ENCODE results near the gene FABP2.
"Not testable (repeated sequence)": the region's sequence is repeated elsewhere in the genome, so short reads cannot be mapped to it uniquely, and the experiment has no call there.

The FABP2 gene
- total RNA-seq = 0 reads per million in 3 experiments

GRCh38 chr4:119321921-119322687 is at the start of gene FABP2:
Gene FABP2 (minus strand): TSS chr4:119322138. CDS start chr4:119322102, 36 bp downstream.
- no peak for DNase-seq

GRCh38 chr4:119370951-119371683 is 49.2 kb upstream of the FABP2 start:
- not testable (repeated sequence) for DNase-seq

DNA sequence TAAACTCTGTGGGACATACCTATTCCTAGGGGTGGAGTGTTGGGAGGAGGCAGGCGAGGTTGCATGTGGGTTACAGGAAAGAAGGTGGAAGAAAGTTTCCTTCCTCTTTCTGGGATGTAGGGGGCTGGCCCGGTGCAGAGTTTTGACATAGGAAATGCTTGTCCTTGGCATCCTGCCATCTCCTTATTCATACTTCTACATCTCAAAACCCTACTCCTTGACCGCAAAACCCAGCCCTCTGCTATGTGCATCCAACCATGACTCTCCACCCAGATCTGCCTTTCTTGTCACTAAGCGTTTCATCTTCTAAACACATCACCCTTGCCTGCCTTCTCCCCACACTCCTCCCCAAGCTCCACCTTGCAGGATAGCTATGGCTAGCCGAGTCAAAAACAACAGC is 48.5 kb upstream of the FABP2 start:
- peak; percentile 79 for DNase-seq

DNA sequence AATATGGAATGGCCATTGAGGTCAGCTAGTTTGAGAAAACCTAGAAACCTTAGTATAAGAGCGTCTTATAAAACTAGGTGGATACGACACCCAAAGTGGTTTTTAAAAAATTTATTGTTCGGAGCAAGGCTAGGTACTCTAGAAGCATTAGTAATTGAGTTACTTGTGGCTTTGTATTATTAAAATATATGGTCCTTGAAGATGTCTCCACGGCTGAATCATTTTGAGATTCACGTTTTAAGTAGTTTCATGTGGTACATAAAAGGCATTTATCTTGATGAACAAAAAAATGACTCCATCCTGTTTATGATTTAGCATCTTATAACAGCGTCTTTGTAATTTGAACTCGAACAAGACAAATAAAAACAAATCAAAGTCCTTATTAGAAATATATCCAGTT is 44.9 kb upstream of the FABP2 start:
- not testable (repeated sequence) for DNase-seq

GRCh38 chr4:119364203-119364602 is 42.3 kb upstream of the FABP2 start:
- not testable (repeated sequence) for DNase-seq

GRCh38 chr4:119363372-119363771 is 41.4 kb upstream of the FABP2 start:
- DNase-seq = peak; percentile 28

GRCh38 chr4:119362413-119362812 is 40.5 kb upstream of the FABP2 start:
- not testable (repeated sequence) for DNase-seq

DNA sequence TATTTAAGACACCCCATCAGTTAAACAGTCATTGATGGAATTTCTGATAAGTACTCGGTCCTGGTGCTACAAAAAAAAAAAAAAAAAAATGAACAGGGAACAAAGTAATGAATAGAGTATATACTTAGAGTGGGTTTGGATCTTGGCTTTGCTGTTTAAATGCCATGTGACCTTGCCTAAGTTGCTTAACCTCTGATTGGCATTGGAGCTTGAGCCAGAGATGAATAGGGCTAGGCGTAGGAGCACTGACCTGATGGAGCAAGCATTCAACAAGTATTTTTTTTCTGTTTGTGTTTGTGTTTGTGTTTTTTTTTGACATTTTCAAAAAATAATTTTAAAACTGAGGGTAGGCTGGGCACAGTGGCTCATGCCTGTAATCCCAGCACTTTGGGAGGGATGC is 37.9 kb upstream of the FABP2 start:
- DNase-seq = not testable (repeated sequence)

GRCh38 chr4:119356796-119357195 is 34.9 kb upstream of the FABP2 start:
- DNase-seq = not testable (repeated sequence)

GRCh38 chr4:119356041-119356440 is 34.1 kb upstream of the FABP2 start:
- not testable (repeated sequence) for DNase-seq

DNA sequence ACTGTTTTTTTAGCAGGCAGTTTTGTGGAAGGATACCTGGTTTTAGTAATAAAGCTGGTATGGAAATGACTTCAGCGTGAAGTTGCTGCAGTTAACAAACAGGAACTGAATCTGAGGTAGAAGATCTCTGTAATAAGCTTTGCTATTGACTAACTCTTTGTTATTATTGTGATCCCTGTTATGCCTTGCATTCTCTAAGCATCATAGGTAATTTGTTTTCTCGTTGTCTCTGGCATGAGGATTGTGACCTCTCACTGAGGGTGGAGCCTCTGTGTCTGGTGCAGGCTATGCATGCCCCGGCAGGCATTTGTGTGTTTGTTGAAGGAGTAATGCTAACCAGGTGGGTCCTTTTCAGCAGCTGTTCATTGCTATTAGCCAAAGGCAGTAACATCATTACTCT is 31.4 kb upstream of the FABP2 start:
- not testable (repeated sequence) for DNase-seq

DNA sequence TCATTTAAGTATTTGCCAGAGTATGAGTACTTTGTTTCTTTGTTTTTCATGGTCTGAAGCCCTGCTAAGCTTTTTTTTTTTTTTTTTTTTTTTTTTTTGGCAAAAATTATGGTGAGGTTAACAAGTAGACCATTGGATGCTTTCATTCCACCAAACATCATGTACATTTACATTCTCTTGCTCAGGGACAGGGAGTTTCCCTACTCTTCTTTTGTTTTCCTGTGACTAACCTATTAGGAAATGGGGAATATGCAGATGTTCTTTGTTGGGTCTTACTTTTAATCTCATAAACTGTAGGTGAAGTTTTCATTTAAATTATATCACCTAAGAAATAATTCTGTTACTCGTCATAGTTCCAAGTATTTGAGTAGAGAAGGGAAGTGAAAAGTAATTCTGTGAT is 26.2 kb upstream of the FABP2 start:
- DNase-seq = not testable (repeated sequence)

GRCh38 chr4:119343293-119343692 is 21.4 kb upstream of the FABP2 start:
- not testable (repeated sequence) for DNase-seq

DNA sequence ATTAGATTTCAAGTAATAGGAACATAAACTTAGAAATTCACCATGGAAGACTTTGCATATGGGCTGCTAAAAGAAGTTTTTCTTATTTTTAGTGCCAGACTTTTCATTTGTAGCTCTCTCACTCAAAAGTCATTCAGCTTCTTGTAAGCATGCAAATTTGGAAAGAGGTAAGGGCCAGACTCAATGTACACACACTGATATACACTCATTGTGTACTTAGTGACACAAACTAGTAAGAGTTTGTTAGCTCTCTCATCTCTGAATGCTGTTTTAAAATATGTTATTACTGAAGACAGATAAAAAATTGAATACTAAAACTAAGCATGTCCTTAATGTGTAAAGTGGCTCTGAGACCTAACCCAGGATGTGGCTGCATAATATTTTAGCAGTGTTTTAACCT is 18.0 kb upstream of the FABP2 start:
- DNase-seq = not testable (repeated sequence)

GRCh38 chr4:119337010-119337409 is 15.1 kb upstream of the FABP2 start:
- DNase-seq = no peak

DNA sequence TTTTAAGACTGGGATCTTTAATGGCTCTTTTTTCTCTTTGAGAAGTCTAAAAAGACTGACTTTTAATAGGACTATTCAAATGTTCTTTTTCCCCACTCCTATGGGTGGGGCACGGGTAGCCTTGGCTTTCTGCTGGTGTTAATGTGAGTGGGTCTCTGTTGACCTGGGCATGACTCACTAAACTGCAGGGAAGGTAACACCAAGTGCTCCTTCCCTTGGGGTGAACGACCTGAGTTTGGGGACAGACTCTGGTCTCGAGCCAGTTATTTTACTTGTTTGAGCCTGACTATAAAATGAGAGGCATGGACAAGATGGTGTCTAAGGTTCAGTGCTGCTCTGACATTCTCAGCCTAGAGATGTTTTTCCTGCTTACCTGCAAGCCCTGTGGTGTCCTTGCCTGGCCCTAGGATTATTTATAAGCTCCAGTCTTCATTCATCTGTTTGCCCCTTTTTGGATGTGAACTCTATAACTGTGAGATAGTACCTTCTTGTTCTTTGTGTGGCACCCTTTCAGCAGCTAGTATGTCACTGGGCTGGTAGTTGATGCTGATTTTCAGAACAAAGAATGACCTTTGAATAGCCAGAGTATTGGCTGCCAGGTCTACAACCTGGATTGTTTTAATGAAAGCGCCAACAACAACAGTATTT is 14.5 kb upstream of the FABP2 start:
- DNase-seq = not testable (repeated sequence)

- DNase-seq = no peak
Measured at GRCh38 chr4:119329835-119330620, 8.1 kb upstream of the FABP2 start.

DNA sequence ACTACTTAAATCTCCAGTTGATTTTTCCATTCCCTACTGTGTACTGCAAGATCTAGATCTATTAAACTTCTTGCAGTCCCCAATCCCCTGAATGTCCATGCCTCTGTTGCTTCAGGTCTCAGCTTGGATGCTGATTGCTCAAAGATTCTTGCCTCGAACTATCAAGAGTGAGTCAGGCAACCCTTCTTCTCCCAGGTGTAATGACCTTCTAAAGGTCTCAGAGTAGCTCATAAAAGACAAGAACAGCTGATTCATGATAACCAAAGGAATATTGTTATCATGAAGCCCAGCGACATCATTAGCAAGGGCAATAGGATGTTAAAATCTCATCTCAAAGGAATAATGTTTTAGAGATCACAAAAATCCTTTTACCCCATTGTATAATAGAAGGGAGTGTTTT is 6.8 kb upstream of the FABP2 start:
- no peak for DNase-seq

- no peak for DNase-seq
Measured at GRCh38 chr4:119317990-119318389, 3.9 kb downstream of the FABP2 start.

- no peak for DNase-seq
Measured at GRCh38 chr4:119315036-119315435, 6.9 kb downstream of the FABP2 start.

DNA sequence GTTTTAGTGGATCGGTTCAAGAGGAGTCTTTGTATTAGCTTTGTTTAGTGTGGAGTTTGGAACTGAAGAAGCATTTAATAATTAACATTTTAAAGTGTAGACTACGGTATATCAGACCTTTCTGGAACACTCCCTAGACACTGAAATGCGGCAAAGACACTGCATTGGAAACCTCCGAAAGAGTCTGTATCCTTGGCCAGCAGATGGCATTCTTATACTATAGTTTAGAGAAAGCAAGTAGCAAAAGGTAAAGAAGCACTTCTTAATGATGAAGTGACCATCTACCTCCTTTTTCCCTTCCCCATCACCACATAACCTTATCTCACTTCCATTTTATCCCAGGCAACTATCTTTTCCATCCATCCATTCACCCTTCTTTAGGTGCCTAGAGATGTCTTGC is 7.6 kb downstream of the FABP2 start:
- peak; percentile 30 for DNase-seq

GRCh38 chr4:119313237-119313636 is 8.7 kb downstream of the FABP2 start:
- DNase-seq = no peak

GRCh38 chr4:119310826-119311225 is 11.1 kb downstream of the FABP2 start:
- no peak for DNase-seq

Measured in central memory CD4-positive, alpha-beta T cell (primary cell).